HG03280 (cell line): ENCODE results near the gene ZNF766.
"Not testable (repeated sequence)": the region's sequence is repeated elsewhere in the genome, so short reads cannot be mapped to it uniquely, and the experiment has no call there.

Experiments used
- ATAC-seq: cut with Tn5 transposase; IDR thresholded peaks from one replicate; pipeline ENCODE4 v1.9.1; 2021; ENCODE audit warnings: mild to moderate bottlenecking, moderate library complexity; ENCODE audit not compliant: unreplicated experiment

Gene ZNF766

GRCh38 chr19:52269338-52270261 lies at the start of gene ZNF766:
ZNF766 (plus strand) TSS chr19:52269587; CDS start chr19:52269614, 27 bp downstream.
- ATAC-seq: peak; percentile 97

- no peak for ATAC-seq
These were observed 49.8 kb upstream of the ZNF766 start for GRCh38 chr19:52219611-52220010.

- ATAC-seq: no peak
These were observed 48.4 kb upstream of the ZNF766 start for GRCh38 chr19:52221031-52221430.

GRCh38 chr19:52221831-52222375 lies 47.5 kb upstream of the ZNF766 start:
- ATAC-seq: no peak

- ATAC-seq: no peak
These were observed 45.2 kb upstream of the ZNF766 start for GRCh38 chr19:52224211-52224610.

- ATAC-seq: no peak
These were observed 42.7 kb upstream of the ZNF766 start for GRCh38 chr19:52226652-52227051.

GRCh38 chr19:52227196-52227940 lies 42.0 kb upstream of the ZNF766 start:
- no peak for ATAC-seq

- no peak for ATAC-seq
These were observed 41.4 kb upstream of the ZNF766 start for GRCh38 chr19:52227980-52228379.

- no peak for ATAC-seq
These were observed 39.9 kb upstream of the ZNF766 start for GRCh38 chr19:52229524-52229923.

- ATAC-seq: no peak
These were observed 38.7 kb upstream of the ZNF766 start for GRCh38 chr19:52230685-52231084.

- ATAC-seq: no peak
These were observed 38.1 kb upstream of the ZNF766 start for GRCh38 chr19:52231154-52231910.

- no peak for ATAC-seq
These were observed 35.0 kb upstream of the ZNF766 start for GRCh38 chr19:52234406-52234805.

- no peak for ATAC-seq
These were observed 32.2 kb upstream of the ZNF766 start for GRCh38 chr19:52237197-52237596.

GRCh38 chr19:52237771-52238400 lies 31.5 kb upstream of the ZNF766 start:
- no peak for ATAC-seq

- ATAC-seq: no peak
These were observed 25.4 kb upstream of the ZNF766 start for GRCh38 chr19:52244021-52244420.

- ATAC-seq: no peak
These were observed 21.1 kb upstream of the ZNF766 start for GRCh38 chr19:52248241-52248640.

GRCh38 chr19:52258426-52258825 lies 11.0 kb upstream of the ZNF766 start:
- no peak for ATAC-seq

GRCh38 chr19:52265556-52265955 lies 3.8 kb upstream of the ZNF766 start:
- ATAC-seq: not testable (repeated sequence)

- no peak for ATAC-seq
These were observed 989 bp downstream of the ZNF766 start for GRCh38 chr19:52270266-52270885.

- no peak for ATAC-seq
These were observed 3.9 kb downstream of the ZNF766 start for GRCh38 chr19:52273301-52273700.
